PC-3 (cell line): ENCODE measurements around the gene HMCN2. TPM values are rescaled to one million over a fixed set of nuclear protein-coding genes. Genes with fewer than 3 reads are reported as not detected.

Experiments
- ATAC-seq: fragments of 200-7000 bp; cut with Tn5 transposase; 2 replicates; pipeline ENCODE4 v1.9.1; 2020; ENCODE audit warnings: mild to moderate bottlenecking, moderate library complexity
- BruUV-seq: library from RNA; stranded (reverse); fragments of 400-500 nt; replicated peaks from 2 replicates; lab custom pipeline; 2021; lab: Mats Ljungman, UMichigan
- CTCF ChIA-PET: fragments of 300-600 bp; sonication (Branson Sonifier 250); formaldehyde crosslinking; loops from one replicate; lab custom pipeline; 2022; ENCODE audit warnings: antibody characterized with exemption; lab: Charles Lee
- POLR2A ChIA-PET: fragments of 300-600 bp; sonication (Branson Sonifier 250); formaldehyde crosslinking; loops from one replicate; lab custom pipeline; 2022; ENCODE audit warnings: antibody characterized with exemption; ENCODE audit not compliant: unreplicated experiment; lab: Charles Lee
- DNase-seq: peaks from one replicate; pipeline ENCODE4 v3.0.0-alpha.2; 2015
- H2AFZ ChIP-seq: fragments of 300-600 bp; sonication (generic); 2 replicates; pipeline ENCODE4 v1.6.0; 2016; ENCODE audit warnings: antibody characterized with exemption, low read length
- H3F3A ChIP-seq: fragments of 300-600 bp; sonication (generic); one replicate; pipeline ENCODE4 v1.6.0; 2017; ENCODE audit warnings: antibody characterized with exemption, low read length, control low read depth, mild to moderate bottlenecking; ENCODE audit not compliant: unreplicated experiment
- H3K27ac ChIP-seq: fragments of 300-600 bp; sonication (generic); 2 replicates; pipeline ENCODE4 v1.5.1; 2016; ENCODE audit warnings: mild to moderate bottlenecking, low read length
- H3K27me3 ChIP-seq: fragments of 300-600 bp; sonication (generic); 2 replicates; pipeline ENCODE4 v1.6.1; 2016; ENCODE audit warnings: low read length, mixed read lengths
- H3K36me3 ChIP-seq: fragments of 300-600 bp; sonication (generic); 2 replicates; pipeline ENCODE4 v1.6.1; 2016; ENCODE audit warnings: low read depth, mixed run types, low read length, mixed read lengths
- H3K4me1 ChIP-seq: fragments of 300-600 bp; sonication (generic); 2 replicates; pipeline ENCODE4 v1.5.1; 2016; ENCODE audit warnings: low read length; ENCODE audit not compliant: insufficient read depth
- H3K4me2 ChIP-seq: fragments of 300-600 bp; sonication (generic); 2 replicates; pipeline ENCODE4 v1.6.0; 2016; ENCODE audit warnings: low read length
- H3K4me3 ChIP-seq: fragments of 300-600 bp; sonication (generic); 2 replicates; pipeline ENCODE4 v1.5.1; 2016; ENCODE audit warnings: mild to moderate bottlenecking, low read length, mixed read lengths
- H3K79me2 ChIP-seq: fragments of 300-600 bp; sonication (generic); 2 replicates; pipeline ENCODE4 v1.6.1; 2017; ENCODE audit warnings: low read length, mixed read lengths
- H3K9ac ChIP-seq: fragments of 300-600 bp; sonication (generic); 2 replicates; pipeline ENCODE4 v1.6.0; 2016; ENCODE audit warnings: mild to moderate bottlenecking, low read length
- H3K9me2 ChIP-seq: fragments of 300-600 bp; sonication (generic); replicated peaks from 2 replicates; pipeline ENCODE4 v1.6.1; 2016; ENCODE audit warnings: mixed run types, low read length, mixed read lengths
- H3K9me3 ChIP-seq: fragments of 300-600 bp; sonication (generic); 2 replicates; pipeline ENCODE4 v1.6.1; 2016; ENCODE audit warnings: low read length, mixed read lengths
- H4K20me1 ChIP-seq: fragments of 300-600 bp; sonication (generic); 2 replicates; pipeline ENCODE4 v1.6.1; 2016; ENCODE audit warnings: low read length, mixed read lengths
- CTCF ChIP-seq: fragments of 300-600 bp; sonication (generic); conservative IDR thresholded peaks from 2 replicates; pipeline ENCODE4 v1.5.1; 2017; ENCODE audit warnings: antibody characterized with exemption, low read depth, mild to moderate bottlenecking, low read length
- EZH2 ChIP-seq: fragments of 300-600 bp; sonication (generic); IDR thresholded peaks from one replicate; pipeline ENCODE4 v1.6.1; 2017; ENCODE audit warnings: antibody characterized with exemption, mild to moderate bottlenecking, low read length; ENCODE audit not compliant: unreplicated experiment
- EZH2phosphoT487 ChIP-seq: fragments of 300-600 bp; sonication (generic); IDR thresholded peaks from 2 replicates; pipeline ENCODE4 v1.6.1; 2018; ENCODE audit warnings: mild to moderate bottlenecking, antibody characterized with exemption, low read length, borderline replicate concordance
- intact Hi-C: fragments of 100-400 bp; cut with micrococcal nuclease; formaldehyde crosslinking; loops from 2 replicates; pipeline ENCODE4 v1.9.0; 2023
- total RNA-seq: library from RNA; depleted of rRNA; stranded (reverse); fragments of >200 nt; gene quantifications from 2 replicates; pipeline ENCODE4 v1.2.3, GENCODE V29; 2014

Gene HMCN2
- total RNA-seq, 1 experiment from 2014 or later = 0.11 TPM

DNA sequence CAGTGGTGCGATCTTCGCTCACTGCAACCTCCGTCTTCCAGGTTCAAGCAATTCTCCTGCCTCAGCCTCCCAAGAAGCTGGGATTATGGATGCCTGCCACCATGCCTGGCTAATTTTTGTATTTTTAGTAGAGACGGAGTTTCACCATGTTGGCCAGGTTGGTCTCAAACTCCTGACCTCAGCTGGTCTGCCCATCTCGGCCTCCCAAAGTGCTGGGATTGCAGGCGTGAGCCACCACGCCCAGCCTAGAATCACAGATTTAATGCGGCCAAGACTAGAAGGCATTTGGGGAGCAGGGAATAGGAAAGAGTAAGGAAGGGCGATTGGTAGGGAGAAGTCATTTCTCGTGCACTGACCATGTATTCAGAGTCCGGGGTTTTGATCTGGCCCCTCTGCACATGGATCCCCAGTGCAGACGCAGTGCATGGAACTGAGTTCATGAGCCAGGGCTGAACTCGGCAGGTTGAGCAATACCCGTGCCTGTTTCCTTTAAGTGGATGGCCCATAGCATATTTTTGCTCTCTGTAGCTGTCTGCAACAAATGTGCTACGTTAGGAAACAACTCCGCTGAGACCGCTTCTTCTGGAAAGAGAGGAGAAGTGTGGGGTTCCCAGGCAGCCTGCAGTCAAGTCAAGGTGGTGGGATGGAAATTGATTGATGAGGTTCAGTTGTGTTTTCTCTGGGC lies 3.4 kb upstream of the HMCN2 start:
- no TSS peak for BruUV-seq
- intact Hi-C loops = no loop called here
- ChIA-PET CTCF (no interaction called here), POLR2A (no interaction called here)
- Histone ChIP-seq H3K4me3 (no peak overlapping the region), H4K20me1 (no peaks in the 10 kb centered on the region), H2AFZ (no peak overlapping the region), H3K27ac (no peak overlapping the region), H3K9me2 (no peaks in the 10 kb centered on the region), H3K9ac (no peak overlapping the region), H3K4me2 (no peak overlapping the region), H3K9me3 (no peaks in the 10 kb centered on the region), H3F3A (no peaks in the 10 kb centered on the region), H3K79me2 (no peaks in the 10 kb centered on the region), H3K27me3 (peaks cover 19% of the 10 kb centered on the region), H3K36me3 (no peaks in the 10 kb centered on the region), H3K4me1 (peaks cover 9% of the 10 kb centered on the region)
- ATAC-seq (no peak), DNase-seq (no peak)
- TF ChIP-seq EZH2phosphoT487 (no peak), EZH2 (no peak), CTCF (no peak)

DNA sequence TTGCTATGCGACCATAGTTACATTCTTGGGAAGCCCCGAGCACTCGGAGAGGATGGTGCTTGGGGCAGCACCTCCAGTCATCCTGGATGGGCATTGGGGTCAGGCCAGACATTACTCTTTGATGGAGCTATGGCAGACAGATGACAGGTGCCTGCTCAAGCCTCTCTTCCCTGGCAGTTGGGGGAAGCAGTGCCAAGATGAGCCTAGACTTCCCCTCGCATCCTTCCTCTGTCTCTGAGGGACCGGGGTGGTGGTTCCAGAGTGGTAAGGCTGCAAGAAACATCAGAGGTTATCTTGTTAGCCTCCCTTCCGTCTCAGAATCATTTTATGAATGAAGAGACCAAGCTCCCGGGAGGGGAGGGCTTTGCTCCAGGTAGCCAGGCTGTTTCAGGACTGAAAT lies 2.8 kb upstream of the HMCN2 start:
- Histone ChIP-seq H3K4me3 (no peak overlapping the region), H3K4me2 (no peak overlapping the region), H3K36me3 (no peaks in the 10 kb centered on the region), H3K9ac (no peak overlapping the region), H3K4me1 (peaks cover 9% of the 10 kb centered on the region), H4K20me1 (no peaks in the 10 kb centered on the region), H3K27me3 (peaks cover 23% of the 10 kb centered on the region), H3F3A (no peaks in the 10 kb centered on the region), H2AFZ (no peak overlapping the region), H3K9me3 (no peaks in the 10 kb centered on the region), H3K9me2 (no peaks in the 10 kb centered on the region), H3K79me2 (no peaks in the 10 kb centered on the region), H3K27ac (no peak overlapping the region)
- POLR2A ChIA-PET = no interaction called here
- DNase-seq = no peak
- CTCF ChIA-PET = no interaction called here
- no peak for ATAC-seq
- intact Hi-C loops = no loop called here
- BruUV-seq = no TSS peak
- TF ChIP-seq EZH2 = no peak
- no peak for TF ChIP-seq EZH2phosphoT487
- no peak for TF ChIP-seq CTCF
